Type B pancreatic cell (in vitro differentiated cells): Measurements from ENCODE around the gene MRPL40. TPM values are rescaled to one million over a fixed set of nuclear protein-coding genes. Genes with fewer than 3 reads are reported as not detected.

Experiments
- DNase-seq: peaks from one replicate; pipeline ENCODE4 v3.0.0; 2021; ENCODE audit warnings: mixed read lengths; ENCODE audit not compliant: unreplicated experiment; ENCODE audit errors: extremely low spot score
- H3K27ac Mint-ChIP-seq: 2 replicates; pipeline ENCODE4 v1.8.0; 2021; ENCODE audit warnings: mild to moderate bottlenecking, mixed read lengths
- H3K27me3 Mint-ChIP-seq: 2 replicates; pipeline ENCODE4 v1.8.0; 2021; ENCODE audit warnings: mixed read lengths
- H3K36me3 Mint-ChIP-seq: 2 replicates; pipeline ENCODE4 v1.8.0; 2021; ENCODE audit warnings: mixed read lengths
- H3K4me1 Mint-ChIP-seq: one replicate; pipeline ENCODE4 v1.8.0; 2021; ENCODE audit warnings: mixed read lengths; ENCODE audit not compliant: unreplicated experiment
- H3K4me3 Mint-ChIP-seq: 2 replicates; pipeline ENCODE4 v1.8.0; 2021; ENCODE audit warnings: mild to moderate bottlenecking, mixed read lengths
- H3K9me3 Mint-ChIP-seq: 2 replicates; pipeline ENCODE4 v1.8.0; 2021; ENCODE audit warnings: mixed read lengths
- total RNA-seq: library from RNA; stranded (reverse); gene quantifications from 2 replicates; pipeline ENCODE4 v1.2.1, GENCODE V29; 2021; ENCODE audit warnings: low replicate concordance
- TF ChIP-seq, protein P1 (sequence below): fragments of 200-600 bp; sonication (generic); conservative IDR thresholded peaks from 2 replicates; pipeline ENCODE4 v1.5.0; 2021; ENCODE audit warnings: antibody characterized with exemption, mild to moderate bottlenecking

MRPL40 gene
- total RNA-seq, 1 donor from 2014 or later, result 24.7 TPM

DNA sequence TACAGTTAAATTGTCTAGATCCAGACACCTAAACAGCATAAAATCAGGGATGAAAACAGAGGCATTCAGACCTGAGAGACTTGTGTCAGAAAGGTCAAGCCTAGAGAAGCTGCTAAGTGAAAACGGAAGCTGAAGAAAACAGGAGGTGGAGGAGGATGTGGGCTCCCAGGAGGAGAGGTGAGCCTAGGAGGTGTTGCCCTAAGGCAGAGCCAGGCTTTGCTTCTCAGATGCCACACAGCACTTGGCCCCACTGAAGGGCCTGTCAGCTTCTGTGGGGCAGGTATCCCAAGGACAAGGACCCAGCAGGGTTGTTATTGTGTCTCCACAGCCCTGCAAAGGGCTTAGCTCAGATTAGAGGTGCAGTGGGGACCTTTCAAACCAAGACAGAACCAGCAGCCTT is 32.2 kb downstream of the MRPL40 start:
- Mint-ChIP-seq H3K9me3 (no peaks in the 10 kb centered on the region), H3K4me3 (no peak overlapping the region), H3K4me1 (no peaks in the 10 kb centered on the region), H3K27ac (no peak overlapping the region), H3K27me3 (no peaks in the 10 kb centered on the region), H3K36me3 (peaks cover 25% of the 10 kb centered on the region)
- TF ChIP-seq, protein P1, sequence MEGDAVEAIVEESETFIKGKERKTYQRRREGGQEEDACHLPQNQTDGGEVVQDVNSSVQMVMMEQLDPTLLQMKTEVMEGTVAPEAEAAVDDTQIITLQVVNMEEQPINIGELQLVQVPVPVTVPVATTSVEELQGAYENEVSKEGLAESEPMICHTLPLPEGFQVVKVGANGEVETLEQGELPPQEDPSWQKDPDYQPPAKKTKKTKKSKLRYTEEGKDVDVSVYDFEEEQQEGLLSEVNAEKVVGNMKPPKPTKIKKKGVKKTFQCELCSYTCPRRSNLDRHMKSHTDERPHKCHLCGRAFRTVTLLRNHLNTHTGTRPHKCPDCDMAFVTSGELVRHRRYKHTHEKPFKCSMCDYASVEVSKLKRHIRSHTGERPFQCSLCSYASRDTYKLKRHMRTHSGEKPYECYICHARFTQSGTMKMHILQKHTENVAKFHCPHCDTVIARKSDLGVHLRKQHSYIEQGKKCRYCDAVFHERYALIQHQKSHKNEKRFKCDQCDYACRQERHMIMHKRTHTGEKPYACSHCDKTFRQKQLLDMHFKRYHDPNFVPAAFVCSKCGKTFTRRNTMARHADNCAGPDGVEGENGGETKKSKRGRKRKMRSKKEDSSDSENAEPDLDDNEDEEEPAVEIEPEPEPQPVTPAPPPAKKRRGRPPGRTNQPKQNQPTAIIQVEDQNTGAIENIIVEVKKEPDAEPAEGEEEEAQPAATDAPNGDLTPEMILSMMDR, result no peak
- DNase-seq, result no peak

DNA sequence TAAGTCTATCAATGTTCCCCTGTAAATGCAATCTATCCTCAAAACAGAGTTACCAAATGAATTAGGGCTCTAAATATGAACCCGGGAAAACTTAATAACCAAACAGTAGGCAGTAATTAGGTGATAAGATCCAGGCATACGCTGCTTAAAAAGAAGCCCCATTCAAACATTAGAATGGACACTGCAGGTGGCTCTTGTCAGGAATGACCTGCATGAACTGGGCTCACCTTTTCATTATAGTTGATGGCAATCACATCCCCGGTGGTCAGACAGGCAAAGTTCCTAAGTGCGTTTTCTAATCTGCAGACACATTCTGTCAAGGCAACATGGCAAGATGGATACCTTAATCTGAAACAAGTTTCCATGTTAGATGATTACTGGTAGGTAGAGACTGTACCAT is 32.6 kb downstream of the MRPL40 start:
- Mint-ChIP-seq H3K9me3 (no peaks in the 10 kb centered on the region), H3K4me1 (no peaks in the 10 kb centered on the region), H3K27ac (no peak overlapping the region), H3K27me3 (no peaks in the 10 kb centered on the region), H3K36me3 (peaks cover 24% of the 10 kb centered on the region), H3K4me3 (no peak overlapping the region)
- no peak for DNase-seq
- TF ChIP-seq, protein P1, result no peak

DNA sequence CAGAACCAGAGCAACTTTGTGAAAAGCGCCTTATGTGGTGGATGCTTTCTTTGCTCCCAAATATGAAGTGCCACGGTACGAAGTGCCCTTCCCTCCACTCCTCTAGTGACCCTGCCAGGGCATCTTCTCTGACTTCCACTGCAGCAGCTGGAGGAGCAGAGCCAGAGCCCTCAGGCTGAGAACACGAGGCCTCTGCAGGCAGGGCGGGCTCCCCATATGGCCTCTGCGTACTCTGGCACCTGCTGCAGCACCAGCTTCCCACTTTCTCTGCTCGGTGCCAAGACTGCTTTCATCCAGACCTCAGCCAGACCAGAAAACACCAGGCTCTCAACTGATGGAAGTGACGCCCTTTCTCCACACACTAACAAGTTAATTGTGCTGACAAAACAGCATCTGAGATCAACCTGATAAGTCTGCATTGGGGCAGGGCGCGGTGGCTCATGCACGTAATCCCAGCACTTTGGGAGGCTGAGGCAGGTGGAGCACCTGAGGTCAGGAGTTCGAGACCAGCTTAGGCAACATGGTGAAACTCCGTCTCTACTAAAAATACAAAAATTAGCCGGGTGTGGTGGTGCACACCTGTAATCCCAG is 33.9 kb downstream of the MRPL40 start:
- peaks cover 26% of the 10 kb centered on the region for H3K36me3 Mint-ChIP-seq
- no peaks in the 10 kb centered on the region for H3K4me1 Mint-ChIP-seq
- TF ChIP-seq, protein P1, result no peak
- no peak overlapping the region for H3K4me3 Mint-ChIP-seq
- H3K9me3 Mint-ChIP-seq, result no peaks in the 10 kb centered on the region
- no peaks in the 10 kb centered on the region for H3K27me3 Mint-ChIP-seq
- DNase-seq, result no peak
- no peak overlapping the region for H3K27ac Mint-ChIP-seq

DNA sequence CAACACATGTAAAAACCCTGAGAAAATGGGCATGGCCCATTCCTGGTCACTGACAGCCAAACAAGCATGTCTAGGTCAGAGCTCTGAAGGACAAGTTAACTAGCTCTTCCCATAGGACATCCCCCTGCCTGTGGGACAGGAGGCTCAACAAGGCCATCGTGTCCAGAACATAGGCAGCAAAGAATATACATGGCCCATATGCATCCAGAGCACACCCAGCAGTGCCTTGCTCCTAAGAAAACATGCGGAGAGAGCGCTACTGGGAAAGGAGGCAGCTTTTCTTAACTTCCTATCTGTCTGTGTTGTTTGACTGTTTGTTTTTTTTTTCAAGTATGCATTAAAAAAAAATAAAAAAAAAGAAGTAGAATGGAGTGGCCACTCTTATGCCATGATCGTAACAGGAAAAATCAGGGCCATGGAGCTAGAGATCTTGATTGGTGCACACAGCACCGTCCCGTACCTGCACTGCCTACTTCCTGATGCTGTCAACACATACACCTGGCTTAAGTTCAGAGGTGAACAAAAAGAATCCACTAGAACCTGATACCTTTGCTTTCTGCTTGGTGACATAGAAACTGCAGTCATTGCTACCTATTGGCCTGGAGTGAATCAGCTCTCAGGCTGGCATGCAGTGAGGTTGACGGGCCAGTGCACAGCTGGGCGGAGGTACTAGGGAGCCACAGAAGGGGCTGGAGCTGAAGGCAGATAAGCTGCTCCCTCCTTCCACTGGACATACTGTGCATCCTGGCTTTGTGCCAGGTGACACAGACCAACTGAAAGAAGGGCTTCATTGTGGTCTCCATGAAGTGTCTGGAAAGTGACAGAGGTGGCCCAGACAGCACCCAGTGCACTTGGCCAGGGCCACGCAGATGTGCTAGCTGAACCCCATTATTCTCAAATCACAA is 34.8 kb downstream of the MRPL40 start:
- H3K4me3 Mint-ChIP-seq, result no peak overlapping the region
- H3K9me3 Mint-ChIP-seq, result no peaks in the 10 kb centered on the region
- H3K27me3 Mint-ChIP-seq, result no peaks in the 10 kb centered on the region
- peaks cover 26% of the 10 kb centered on the region for H3K36me3 Mint-ChIP-seq
- TF ChIP-seq, protein P1, result no peak
- H3K4me1 Mint-ChIP-seq, result no peaks in the 10 kb centered on the region
- no peak overlapping the region for H3K27ac Mint-ChIP-seq
- DNase-seq, result no peak

DNA sequence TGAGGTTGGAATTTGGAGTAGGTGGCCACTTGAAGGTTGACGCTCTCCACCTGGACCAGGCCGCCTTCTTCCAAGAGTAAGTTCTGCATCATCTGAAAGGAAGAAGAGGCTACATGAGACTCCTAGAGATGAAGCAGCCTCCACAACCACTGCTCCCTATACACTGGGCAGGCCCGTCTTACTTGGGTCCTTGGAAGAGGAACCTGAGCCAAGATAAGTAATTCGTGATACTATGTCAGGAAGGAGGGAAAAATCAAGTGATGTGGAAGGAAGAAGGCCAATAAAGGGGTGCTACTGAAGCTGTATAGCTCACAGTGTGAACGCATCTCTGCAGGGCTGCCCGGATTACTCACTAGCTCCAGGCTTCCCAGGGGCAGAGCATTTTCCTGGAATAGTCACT is 35.6 kb downstream of the MRPL40 start:
- no peak for DNase-seq
- Mint-ChIP-seq H3K9me3 (no peaks in the 10 kb centered on the region), H3K4me3 (no peak overlapping the region), H3K27me3 (no peaks in the 10 kb centered on the region), H3K4me1 (no peaks in the 10 kb centered on the region), H3K36me3 (peaks cover 23% of the 10 kb centered on the region), H3K27ac (no peak overlapping the region)
- TF ChIP-seq, protein P1, result no peak
